HG02678 (cell line): ENCODE results near the gene C5AR2.
"Not testable (repeated sequence)": the region's sequence is repeated elsewhere in the genome, so short reads cannot be mapped to it uniquely, and the experiment has no call there.

Experiments used
- ATAC-seq: cut with Tn5 transposase; IDR thresholded peaks from one replicate; pipeline ENCODE4 v1.9.1; 2021; ENCODE audit warnings: mild to moderate bottlenecking, moderate library complexity; ENCODE audit not compliant: unreplicated experiment

Gene C5AR2

GRCh38 chr19:47331931-47332547, at the start of gene C5AR2:
C5AR2 (plus strand) TSS chr19:47332175; CDS start chr19:47340800, 8,625 bp downstream.
- no peak for ATAC-seq

GRCh38 chr19:47283405-47284059, 48.4 kb upstream of the C5AR2 start:
- ATAC-seq: no peak

- ATAC-seq: no peak
These were observed 47.6 kb upstream of the C5AR2 start for GRCh38 chr19:47284324-47284899.

GRCh38 chr19:47296036-47296435, 35.9 kb upstream of the C5AR2 start:
- ATAC-seq: no peak

GRCh38 chr19:47300867-47301266, 31.1 kb upstream of the C5AR2 start:
- not testable (repeated sequence) for ATAC-seq

- ATAC-seq: no peak
These were observed 29.7 kb upstream of the C5AR2 start for GRCh38 chr19:47302249-47302648.

GRCh38 chr19:47303966-47304365, 28.0 kb upstream of the C5AR2 start:
- ATAC-seq: no peak

- ATAC-seq: no peak
These were observed 26.6 kb upstream of the C5AR2 start for GRCh38 chr19:47305309-47305751.

GRCh38 chr19:47306303-47306702, 25.7 kb upstream of the C5AR2 start:
- no peak for ATAC-seq

- ATAC-seq: no peak
These were observed 22.9 kb upstream of the C5AR2 start for GRCh38 chr19:47309038-47309437.

- no peak for ATAC-seq
These were observed 22.4 kb upstream of the C5AR2 start, which contains the start of gene C5AR1 for GRCh38 chr19:47309608-47310007. C5AR1 (plus strand) TSS chr19:47309861; CDS start chr19:47309896, 35 bp downstream.

- ATAC-seq: no peak
These were observed 21.7 kb upstream of the C5AR2 start for GRCh38 chr19:47310323-47310722.

- ATAC-seq: no peak
These were observed 21.2 kb upstream of the C5AR2 start for GRCh38 chr19:47310819-47311218.

- ATAC-seq: no peak
These were observed 19.5 kb upstream of the C5AR2 start for GRCh38 chr19:47312366-47313006.

GRCh38 chr19:47313754-47314295, 18.1 kb upstream of the C5AR2 start:
- no peak for ATAC-seq

- no peak for ATAC-seq
These were observed 16.7 kb upstream of the C5AR2 start for GRCh38 chr19:47315125-47315821.

GRCh38 chr19:47316513-47316912, 15.5 kb upstream of the C5AR2 start:
- ATAC-seq: no peak

GRCh38 chr19:47319923-47320871, 11.8 kb upstream of the C5AR2 start:
- ATAC-seq: no peak

GRCh38 chr19:47321630-47322029, 10.3 kb upstream of the C5AR2 start:
- ATAC-seq: no peak

- ATAC-seq: no peak
These were observed 9.9 kb upstream of the C5AR2 start for GRCh38 chr19:47322058-47322457.
